WI38 (cell line): Measurements from ENCODE around the gene PSME3IP1.

Experiments used
- H3K4me3 ChIP-seq: 2 replicates; pipeline ENCODE4 v1.5.1; 2011; ENCODE audit warnings: low read depth, mild to moderate bottlenecking, control low read depth, low read length
- TF ChIP-seq, protein P1 (sequence below): IDR thresholded peaks from 2 replicates; pipeline ENCODE4 v1.5.1; 2012; ENCODE audit warnings: low read depth, mild to moderate bottlenecking, control low read depth, low read length

The PSME3IP1 gene

DNA sequence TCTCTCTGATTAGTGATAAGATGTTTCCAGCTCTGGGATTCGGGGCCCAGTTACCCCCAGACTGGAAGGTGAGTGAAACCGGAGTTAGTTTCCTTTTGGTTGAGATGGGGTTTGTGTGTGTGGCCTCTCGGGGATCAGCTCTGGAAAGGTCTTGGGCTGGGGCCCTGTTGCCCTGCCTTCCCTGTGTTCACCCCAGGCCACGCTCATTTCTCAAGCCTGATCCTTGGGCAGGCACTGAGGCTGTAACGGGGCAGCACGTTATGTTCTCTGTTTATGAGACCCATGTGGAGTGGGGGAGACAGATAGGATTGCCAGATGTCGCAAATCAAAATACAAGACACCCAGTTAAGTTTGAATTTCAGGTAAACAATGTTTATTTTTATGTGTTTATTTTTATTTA is 58.0 kb downstream of the PSME3IP1 start:
- TF ChIP-seq, protein P1, sequence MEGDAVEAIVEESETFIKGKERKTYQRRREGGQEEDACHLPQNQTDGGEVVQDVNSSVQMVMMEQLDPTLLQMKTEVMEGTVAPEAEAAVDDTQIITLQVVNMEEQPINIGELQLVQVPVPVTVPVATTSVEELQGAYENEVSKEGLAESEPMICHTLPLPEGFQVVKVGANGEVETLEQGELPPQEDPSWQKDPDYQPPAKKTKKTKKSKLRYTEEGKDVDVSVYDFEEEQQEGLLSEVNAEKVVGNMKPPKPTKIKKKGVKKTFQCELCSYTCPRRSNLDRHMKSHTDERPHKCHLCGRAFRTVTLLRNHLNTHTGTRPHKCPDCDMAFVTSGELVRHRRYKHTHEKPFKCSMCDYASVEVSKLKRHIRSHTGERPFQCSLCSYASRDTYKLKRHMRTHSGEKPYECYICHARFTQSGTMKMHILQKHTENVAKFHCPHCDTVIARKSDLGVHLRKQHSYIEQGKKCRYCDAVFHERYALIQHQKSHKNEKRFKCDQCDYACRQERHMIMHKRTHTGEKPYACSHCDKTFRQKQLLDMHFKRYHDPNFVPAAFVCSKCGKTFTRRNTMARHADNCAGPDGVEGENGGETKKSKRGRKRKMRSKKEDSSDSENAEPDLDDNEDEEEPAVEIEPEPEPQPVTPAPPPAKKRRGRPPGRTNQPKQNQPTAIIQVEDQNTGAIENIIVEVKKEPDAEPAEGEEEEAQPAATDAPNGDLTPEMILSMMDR, result no peak
- no peak overlapping the region for H3K4me3 ChIP-seq

DNA sequence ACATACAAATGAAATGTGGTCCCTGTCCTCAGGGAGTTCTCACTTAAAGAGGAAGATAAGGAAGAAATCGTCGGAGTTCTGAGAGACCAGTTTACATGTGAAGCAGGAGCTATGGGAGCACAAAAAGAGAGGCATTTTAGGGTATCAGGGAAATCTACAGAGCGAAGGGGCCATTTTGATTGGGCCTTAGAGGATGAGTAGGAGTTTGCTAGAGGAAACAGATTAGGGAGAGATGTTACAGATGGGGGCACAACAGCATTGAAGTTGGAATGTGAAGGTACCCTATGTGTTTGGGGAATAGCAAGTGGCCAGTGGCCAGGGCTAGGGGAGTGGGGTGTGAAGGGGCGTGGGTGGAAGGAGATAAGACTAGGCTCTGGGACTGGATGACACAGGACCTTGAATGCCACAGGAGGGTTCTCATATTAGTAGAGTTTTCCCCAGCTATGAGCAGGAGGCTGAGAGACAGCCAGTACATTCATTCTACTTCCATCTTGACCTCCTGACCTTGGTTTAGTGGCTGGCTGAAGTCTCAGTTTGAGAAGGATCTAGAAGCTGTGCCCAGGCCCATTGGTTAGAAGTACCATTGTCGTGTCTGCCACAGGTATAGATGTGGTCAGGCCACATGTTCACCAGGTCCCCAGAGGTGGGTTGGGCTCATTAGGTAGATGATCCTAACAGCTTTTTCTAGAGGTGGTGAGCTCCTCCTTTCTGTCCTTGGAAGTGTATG is 58.6 kb downstream of the PSME3IP1 start:
- H3K4me3 ChIP-seq, result no peak overlapping the region
- TF ChIP-seq, protein P1, result no peak

DNA sequence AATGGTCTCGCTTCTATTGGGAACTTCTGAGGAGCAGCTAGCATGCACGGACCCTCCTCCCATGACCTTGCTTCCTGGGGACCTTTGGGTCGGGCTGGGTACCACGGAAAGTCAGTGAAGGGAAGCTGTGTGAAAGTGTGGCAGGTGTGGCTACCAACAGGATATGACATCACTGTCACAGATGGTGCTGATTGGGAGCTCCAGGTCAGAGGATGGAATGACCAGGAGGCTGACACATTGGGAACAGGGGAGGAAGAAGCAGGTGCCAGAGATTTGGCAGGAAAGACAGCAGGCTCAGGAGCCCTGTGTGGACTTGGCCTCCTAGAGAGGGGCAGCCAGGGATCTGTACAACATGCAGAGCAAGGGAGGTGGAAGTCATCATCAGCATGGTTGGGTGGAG is 59.4 kb downstream of the PSME3IP1 start:
- H3K4me3 ChIP-seq, result no peak overlapping the region
- TF ChIP-seq, protein P1, result no peak

DNA sequence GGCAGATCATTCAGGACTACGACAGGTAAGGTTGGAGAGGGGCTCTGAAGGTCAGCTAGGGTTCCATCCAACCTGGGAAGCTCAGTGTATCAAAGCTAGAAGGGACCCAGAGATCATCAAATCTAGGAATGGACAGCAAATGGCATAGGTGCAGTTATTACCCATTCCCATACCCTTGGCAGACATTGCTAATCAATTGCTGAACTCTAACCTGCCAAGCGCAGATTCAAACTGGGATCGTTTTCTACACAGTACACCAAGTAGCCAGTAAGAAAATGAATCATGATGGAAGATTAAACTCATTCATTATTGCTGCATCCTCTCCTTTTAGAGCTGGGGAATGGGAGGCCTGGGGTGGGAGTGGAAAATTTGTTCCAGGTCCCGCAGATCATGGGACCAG is 59.9 kb downstream of the PSME3IP1 start:
- TF ChIP-seq, protein P1, result no peak
- H3K4me3 ChIP-seq, result no peak overlapping the region

DNA sequence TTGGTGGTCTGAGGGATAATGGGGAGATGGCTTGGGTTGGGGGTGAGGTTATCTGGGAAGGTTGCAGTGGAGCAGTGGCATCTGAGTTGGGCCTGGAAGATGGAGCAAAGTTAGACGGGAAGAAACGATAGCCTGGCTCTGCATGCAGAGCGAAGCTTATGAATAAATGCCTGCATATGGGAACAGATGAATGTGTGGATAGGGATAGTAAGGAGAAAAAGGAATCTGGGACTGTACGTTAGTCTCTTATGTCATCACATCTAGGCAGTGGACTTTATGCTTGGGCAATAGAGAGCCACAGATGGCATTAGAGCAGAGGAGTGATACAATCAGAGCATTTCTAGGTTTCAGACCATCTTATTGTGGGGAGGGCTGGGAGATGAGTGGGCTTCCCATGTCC is 60.5 kb downstream of the PSME3IP1 start:
- TF ChIP-seq, protein P1, result no peak
- H3K4me3 ChIP-seq, result no peak overlapping the region

DNA sequence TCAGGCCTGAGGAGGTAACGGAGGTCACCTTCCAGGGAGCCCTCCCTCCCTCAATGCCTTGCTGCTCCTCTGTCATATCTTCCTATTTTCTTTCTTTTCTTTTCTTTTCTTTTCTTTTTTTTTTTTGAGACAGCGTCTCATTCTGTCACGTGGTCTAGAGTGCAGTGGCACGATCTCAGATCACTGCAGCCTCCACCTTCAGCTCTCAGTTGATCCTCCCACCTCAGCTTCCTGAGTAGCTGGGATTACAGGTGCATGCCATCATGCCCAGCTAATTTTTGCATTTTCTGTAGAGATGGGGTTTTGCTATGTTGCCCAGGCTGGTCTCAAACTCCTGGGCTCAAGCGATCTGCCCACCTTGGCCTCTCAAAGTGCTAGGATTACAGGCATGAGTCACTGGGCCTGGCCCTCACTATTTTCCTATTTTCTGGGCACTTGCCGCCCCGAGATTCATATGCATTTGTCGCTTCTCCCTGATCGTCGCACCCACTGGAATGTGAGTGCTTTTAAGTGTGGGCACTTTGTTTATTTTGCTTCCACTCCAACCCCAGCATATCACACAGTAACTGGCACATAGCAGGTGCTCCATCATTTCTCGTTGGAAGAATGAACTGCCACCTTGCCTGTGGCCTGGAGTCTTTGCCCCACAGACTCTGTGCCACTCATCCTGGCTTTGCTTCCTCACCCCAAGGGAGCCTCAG is 61.7 kb downstream of the PSME3IP1 start:
- TF ChIP-seq, protein P1, result no peak
- H3K4me3 ChIP-seq, result no peak overlapping the region
